ENCODE measurements around the gene TGFB3. TPM values are rescaled to one million over a fixed set of nuclear protein-coding genes. Genes with fewer than 3 reads are reported as not detected.
"Not testable (repeated sequence)": the region's sequence is repeated elsewhere in the genome, so short reads cannot be mapped to it uniquely, and the experiment has no call there.

Gene TGFB3
- 0.53 and 9.8 TPM in 2 replicates for total RNA-seq

DNA sequence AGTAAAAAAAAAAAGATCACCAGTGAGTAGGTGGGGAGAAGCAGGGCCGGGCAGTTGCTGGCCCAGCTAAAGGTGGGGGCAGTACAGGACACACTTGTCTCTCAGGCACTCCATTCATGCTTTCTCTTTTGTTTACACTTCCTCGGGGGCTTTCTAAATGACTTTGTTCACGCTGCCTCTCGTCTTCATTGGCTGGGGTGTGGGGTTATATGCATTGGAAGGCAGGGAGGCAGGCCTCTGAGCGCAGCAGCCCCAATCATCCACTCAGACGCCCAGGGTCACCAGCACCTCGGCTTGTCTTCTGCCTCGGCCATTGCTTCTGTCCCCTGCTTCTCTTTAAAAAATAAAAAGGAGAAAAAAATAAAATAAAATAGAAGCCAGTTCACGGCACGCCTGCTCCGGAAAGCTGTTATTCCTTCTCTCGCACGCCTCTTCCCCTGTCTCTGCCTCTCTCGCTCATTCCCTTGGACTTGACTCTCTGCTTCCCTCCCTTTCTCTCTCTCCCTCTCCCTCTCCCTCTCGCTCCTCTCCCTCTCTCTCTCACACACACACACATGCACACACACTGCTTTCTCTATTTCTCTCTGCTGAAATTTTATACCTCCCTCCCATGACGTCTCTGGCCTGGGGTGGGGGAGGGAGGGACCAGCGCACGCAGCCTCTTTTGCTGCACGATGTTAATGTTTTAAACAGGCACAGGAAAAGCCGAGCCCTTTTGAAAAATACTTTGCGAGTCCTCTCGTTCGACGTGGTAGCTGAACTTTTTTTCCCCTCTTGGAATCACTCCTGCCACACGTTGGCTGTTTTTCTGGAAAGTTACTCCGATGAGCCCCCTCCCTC is at the start of gene TGFB3:
TSS of gene TGFB3 (minus strand) at position 570 of the 840 bp plus-strand sequence. CDS start 1,102 bp downstream, outside the sequence.
- DNase-seq (ENCODE audit: extremely low read depth, low read depth, low spot score) = no peak

DNA sequence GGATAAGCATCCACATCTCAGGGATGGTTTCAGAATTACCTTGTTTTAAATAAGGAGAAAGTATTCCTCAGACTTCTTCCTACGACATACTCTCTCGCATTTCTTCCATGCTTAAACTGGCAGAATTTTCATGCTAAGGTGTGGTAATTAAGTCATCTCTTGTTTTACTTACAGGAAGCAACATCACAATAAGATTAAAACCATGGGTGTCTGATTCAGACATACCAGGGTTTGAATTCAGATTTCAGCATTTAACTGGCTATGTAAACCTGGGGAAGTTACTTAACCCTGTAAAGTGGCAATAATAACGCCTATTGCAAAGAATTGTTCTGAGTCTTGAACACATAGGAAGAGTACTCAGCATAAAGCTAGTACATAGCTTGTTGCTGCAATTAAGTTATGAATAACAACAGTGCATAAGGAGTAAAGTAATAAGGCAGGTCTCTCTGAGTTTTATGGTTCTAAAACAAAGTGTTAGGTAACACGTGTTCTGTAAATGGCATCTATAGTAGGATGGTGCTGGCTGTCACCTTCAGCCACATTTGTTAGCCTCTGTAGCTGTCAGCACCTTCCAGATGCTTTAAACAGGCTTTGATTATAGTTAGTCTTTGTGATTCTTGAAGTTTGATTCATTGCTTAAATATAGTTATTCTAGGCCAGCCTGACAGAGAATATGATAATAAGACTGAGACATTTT is 42.6 kb upstream of the TGFB3 start:
- DNase-seq (ENCODE audit: extremely low read depth, low read depth, low spot score) = no peak

DNA sequence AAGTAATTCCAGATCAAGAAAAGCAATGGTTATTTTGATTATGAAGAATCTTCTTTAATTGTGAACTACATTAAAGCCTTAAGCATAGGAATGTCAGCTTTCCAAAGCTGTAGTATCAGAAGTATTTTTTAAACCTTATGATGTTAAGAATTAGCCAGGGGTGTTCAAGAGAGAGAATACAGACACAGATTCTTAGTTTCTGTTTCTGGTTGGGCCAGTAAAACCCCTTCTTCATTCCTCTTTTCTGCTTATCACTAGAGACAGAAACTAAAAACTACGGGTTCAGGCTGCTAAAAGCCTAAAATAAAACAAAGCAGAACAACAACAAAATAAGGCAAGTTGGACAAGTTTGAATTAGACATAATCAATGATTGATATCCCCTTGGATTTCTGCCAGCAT is 42.0 kb upstream of the TGFB3 start:
- no peak for DNase-seq (ENCODE audit: extremely low read depth, low read depth, low spot score)

DNA sequence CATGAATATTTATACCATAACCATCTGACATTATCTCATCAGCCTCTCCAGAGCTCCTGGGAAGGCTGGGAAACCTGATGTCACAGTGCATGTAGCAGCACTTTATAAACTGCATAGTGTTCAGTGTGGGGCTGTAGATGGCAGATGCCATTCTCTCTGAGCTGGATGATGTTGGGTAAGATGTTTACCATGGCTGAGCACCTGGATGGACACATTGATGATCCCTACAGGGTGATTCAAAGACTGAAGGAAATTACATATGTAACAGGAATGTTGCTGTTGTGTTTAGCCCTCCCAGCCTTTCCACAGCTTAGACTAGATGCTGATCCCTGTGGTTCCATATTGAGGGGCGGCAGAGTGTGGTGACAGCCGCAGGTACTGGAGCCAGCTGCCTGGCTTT is 41.2 kb upstream of the TGFB3 start:
- no peak for DNase-seq (ENCODE audit: extremely low read depth, low read depth, low spot score)

DNA sequence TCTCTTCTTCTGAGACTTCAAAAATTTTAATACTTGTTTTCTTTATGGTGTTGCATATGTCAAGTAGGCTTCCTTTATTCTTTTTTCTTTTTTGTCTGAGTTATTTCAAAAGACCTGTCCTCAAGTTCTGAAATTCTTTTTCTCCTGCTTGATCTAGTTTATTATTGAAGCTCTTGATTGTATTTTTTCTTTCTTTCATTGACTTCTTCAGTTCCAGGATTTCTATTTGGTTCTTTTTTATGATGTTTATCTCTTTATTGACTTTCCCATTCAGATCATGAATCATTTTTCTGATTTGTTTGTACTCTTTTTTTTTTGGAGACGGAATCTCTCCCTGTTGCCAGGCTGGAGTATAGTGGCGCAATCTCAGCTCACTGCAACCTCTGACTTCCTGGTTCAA is 37.9 kb upstream of the TGFB3 start:
- DNase-seq (ENCODE audit: extremely low read depth, low read depth, low spot score) = no peak

DNA sequence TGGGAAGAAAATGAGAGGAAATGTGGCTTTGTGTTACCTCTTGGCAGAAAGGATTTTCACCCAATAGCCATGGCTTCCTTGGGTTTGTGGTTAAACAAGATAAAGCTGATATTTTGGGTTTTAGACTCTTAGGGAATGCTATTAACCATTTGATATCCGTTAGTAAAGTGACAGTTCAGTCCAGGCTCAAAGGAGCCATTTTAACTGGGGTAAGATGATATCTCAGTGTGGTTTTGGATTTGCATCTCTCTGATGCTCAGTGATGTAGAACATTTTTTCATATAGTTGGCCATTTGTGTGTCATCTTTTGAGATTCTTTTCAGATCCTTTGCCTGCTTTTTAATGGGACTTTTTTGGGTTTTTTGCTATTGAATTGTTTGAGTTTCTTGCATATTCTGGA is 33.9 kb upstream of the TGFB3 start:
- no peak for DNase-seq (ENCODE audit: extremely low read depth, low read depth, low spot score)

DNA sequence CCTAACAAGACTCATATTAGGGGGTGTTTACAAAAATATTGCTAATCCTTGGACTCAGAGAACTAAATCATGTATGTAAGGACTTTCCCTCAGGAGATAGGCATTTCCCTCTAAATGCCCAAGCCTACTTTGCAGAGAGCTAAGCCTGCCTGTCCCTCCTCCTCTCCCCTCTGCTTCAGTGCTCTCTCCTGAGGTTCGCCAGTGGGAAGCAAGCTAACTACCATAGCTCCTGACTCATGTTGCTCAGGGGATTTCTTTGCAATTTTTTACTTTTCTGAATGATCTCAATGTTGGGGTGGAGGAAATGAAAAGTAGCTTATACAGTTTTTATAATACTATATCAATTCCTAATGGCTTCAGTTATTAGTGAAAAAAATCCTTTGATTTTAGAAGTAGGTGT is 33.4 kb upstream of the TGFB3 start:
- no peak for DNase-seq (ENCODE audit: extremely low read depth, low read depth, low spot score)

DNA sequence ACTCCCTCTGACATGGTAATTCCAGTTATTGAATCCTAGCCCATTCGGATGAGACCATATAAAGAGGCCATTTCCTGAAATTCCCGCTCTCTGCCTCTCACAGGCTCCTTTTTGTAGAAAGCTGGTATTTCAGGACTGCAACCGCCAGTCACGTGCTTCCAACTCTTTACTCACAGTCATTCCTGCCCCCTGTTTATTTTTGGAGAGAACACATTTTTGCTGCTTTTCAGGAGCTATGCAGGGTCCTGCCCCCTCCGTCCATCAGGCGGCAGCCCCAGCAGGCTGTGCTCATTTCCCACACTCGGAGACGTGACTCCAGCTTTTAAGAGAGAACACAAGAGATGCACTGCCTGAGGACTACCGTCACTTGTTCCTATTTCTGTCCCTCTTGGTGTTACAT is 30.6 kb upstream of the TGFB3 start:
- no peak for DNase-seq (ENCODE audit: extremely low read depth, low read depth, low spot score)

DNA sequence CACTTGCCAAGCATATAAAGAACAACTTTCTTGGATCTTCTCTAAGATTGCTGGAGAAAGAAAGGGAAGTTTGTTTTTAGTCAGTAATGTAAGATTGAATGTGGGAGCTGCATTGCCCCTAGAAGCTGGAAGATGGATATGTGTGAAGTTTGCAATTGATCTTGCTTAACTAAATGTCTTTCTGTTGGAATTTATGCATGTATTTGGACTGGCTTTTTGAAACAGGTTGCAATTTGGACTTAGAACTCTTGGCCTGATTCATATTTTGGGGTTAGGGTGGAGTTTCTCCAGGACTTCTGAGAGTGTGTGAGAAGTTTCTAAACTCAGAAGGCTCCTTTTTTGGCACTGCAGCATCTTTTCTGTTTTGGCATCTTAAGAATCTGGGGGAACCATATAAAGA is 30.1 kb upstream of the TGFB3 start:
- no peak for DNase-seq (ENCODE audit: extremely low read depth, low read depth, low spot score)

DNA sequence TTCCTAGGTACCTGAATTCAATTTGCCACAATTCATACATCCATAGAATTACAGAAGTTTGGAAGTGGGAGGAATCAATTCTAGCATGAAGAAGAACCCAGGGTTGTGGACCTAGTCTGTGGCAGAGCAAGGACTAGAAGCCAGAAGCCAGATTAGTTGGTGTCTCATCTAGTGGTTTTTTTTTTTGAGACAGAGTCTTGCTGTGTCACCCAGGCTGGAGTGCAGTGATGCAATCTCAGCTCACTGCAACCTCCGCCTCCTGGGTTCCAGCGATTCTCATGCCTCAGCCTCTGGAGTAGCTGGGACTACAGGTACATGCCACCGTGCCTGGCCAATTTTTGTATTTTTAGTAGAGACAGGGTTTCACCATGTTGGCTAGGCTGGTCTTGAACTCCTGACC is 27.8 kb upstream of the TGFB3 start:
- DNase-seq (ENCODE audit: extremely low read depth, low read depth, low spot score) = not testable (repeated sequence)

DNA sequence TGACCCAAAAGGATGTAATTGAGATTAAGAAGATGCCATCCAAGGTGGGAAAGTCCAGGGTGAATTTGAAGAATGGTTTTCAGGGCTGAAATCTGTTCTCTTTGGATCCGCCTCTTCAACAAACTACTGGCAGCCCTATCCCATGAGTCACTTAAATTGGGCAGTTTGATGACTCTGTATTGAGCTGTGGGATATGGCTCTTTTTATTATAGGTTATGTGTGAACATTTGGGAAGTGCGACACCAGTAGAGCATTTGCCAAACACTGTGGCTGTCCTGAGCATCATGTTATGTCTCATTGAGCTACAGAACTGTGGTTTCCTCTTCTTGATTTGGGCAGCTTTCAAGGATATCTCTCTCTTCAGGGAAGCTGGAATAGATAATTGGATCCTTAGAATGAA is 26.1 kb upstream of the TGFB3 start:
- no peak for DNase-seq (ENCODE audit: extremely low read depth, low read depth, low spot score)

DNA sequence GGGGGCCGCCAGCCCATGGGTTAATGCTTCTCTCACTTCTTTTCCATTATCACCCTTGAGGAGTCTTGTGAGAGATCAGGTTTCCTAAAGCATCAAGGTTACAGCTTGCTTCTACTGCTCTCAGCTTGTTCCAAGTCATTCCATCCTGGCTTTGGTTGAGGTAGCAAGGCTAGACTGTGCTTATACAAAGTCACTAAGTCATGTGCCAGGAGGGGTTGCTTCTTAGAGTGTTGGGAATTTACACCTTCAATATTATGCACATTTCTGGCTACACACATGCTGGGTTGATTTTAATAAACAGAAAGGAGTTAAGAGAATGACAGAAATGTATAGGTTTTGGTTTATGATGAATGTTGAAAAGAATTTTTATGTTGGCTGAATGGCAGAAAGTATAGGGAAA is 25.6 kb upstream of the TGFB3 start:
- no peak for DNase-seq (ENCODE audit: extremely low read depth, low read depth, low spot score)

DNA sequence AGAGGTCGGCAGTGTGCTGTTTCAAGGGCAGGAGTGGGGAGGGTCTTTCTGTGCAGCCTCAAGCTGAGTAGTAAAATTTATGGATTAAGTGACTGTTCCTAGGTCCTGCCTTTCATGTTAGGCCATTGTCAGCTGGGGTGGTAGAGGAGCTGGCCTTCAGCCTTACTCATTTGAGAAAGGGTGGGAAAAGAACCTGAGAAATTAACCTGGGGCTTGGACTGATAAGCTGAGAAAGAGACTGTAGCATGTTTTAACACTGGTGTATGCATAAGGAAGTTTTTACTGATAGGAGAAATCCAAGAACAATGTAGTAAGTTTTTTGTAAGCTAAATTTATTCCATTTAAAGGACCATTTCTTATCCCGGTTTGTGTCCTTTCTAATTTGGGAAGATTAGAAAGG is 24.5 kb upstream of the TGFB3 start:
- DNase-seq (ENCODE audit: extremely low read depth, low read depth, low spot score) = no peak

DNA sequence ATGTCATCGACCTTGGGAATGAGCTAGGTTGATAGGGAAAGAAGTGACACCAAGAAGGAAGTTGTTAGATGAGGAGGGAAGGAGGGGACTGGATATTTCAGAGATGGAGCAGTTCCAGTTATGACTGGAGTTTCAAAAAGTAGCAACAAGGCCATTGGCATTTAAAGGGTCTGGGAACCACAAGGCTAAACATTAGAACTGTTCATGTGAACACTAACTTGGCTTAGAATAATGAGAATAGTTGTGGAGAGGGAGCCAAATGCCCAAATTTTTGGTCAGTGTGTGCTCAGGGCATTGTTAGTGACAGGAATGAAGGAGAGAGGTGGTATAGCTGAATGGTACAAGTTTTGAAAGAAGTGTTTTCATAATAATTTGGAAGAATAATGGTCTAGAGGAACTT is 20.6 kb upstream of the TGFB3 start:
- DNase-seq (ENCODE audit: extremely low read depth, low read depth, low spot score) = no peak

DNA sequence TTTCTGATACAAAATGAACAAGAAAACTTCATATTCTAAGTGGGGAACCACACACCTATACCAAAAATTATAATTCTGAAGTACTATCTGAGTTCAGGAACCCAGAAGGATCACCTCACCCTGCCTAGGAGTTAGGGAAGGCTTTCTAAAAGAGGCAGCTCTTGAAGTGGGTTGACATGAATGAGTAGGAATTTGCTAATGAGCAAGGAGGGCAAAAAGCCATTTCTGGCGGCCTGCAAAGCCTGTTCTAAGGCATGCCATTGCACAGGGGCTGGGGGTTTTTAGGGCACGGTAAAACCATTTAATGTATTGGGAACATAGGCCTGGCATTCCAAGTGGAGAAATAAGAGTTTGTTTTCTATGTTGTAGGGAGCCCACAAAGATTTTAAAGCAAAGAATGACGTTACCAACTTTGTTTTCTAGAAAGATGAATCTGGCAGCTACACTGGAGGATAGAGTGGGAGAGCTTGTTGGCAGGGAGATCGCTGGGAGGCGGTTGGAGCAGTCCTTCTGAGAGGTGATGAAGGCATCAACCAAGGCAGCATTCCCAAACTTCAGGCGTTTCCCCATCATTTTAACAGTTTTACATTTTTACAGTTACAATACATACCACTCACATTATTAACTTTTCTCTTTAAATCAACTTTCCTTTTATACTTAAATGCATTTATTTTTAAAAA is 17.9 kb upstream of the TGFB3 start:
- no peak for DNase-seq (ENCODE audit: extremely low read depth, low read depth, low spot score)

DNA sequence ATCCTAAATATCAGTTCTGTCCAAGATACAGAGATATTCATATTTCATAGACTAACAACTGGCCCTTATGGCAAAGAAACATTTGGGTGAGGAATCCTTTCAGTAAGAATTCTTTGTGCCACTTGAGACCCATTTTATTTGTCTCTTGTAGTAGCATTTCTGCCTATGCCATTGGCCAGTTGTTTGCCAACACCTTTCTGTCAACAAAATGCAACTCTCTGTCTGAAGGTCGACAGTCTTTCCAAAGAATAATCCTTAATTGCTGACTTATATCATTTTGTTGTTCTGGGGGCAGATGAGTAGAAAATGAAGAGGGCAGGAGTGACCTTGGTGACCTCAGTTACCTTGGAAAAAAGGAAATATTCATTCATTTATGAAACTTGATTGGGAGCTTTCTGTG is 14.7 kb upstream of the TGFB3 start:
- DNase-seq (ENCODE audit: extremely low read depth, low read depth, low spot score) = no peak

DNA sequence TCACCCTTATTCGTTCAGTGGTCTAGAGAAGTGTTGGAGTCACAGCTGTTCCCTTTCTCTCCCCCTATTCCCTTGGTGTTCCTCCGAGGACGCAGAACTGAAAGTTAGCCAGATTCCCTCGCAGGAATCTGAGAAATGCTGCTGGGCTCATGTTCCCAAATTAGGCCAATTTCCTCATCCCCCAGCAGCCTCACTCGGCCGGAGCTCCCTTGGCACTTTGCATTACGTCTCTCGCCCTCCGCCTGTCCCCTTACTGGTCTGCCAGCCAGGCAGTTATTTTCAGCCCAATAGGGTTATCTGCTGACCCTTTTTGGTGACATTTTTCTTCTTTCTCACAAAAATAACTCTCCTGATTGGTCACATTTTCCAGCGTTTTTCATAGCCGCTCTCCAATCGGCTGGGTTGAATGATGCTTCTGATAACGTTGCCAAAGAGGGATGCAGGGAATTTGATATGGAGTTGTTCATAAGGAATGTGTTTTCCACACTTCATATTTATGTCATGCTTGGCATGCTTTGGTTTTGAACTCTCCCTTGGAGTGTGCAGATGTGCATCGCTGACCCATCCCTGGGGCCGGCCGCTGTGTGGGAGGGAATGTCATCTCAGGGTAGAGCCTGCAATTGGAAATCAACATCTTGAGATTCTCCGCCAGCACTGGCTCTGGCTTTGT is 13.7 kb upstream of the TGFB3 start:
- no peak for DNase-seq (ENCODE audit: extremely low read depth, low read depth, low spot score)

DNA sequence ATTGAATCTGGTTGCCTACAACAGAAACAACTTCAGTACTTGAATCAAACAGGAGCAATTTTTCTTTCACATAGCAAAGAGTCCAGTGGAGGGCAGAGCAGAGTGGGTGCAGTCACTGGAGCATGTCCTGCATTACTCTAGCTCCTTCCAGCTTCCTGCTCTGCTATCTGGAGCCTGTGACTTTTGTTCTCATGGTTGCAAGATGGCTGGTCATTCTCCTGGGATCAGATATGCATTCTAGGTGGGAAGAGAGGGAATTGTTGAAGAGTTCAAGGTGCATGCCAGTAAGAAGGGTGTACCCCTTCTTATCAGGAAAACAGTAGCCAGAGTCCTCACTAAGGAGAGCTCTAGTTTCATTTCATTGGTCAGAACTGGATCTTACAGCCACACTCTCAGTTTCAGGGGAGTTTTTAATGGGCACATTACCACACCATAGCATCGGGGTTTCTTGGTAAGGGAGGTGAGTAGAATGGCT is 11.8 kb upstream of the TGFB3 start:
- DNase-seq (ENCODE audit: extremely low read depth, low read depth, low spot score) = no peak

DNA sequence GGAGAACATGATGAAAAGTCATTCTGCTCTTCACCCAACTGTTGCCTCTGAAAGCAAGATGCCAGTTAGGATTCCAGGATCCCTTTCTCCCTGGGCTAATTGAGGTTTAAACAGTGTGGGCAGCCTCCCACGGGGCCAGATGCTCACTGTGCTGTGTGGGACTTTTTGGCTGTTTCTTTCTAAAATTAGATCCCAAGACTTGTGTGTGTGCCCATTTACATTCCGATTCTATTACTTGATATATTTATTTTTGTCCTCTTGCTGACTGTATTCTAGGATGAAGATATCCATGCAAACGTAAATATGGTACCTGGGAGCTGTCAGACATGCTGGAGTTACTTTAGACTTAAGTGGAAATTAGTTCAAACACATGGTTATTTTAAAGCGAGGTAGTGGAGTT is 10.0 kb upstream of the TGFB3 start:
- DNase-seq (ENCODE audit: extremely low read depth, low read depth, low spot score) = no peak

DNA sequence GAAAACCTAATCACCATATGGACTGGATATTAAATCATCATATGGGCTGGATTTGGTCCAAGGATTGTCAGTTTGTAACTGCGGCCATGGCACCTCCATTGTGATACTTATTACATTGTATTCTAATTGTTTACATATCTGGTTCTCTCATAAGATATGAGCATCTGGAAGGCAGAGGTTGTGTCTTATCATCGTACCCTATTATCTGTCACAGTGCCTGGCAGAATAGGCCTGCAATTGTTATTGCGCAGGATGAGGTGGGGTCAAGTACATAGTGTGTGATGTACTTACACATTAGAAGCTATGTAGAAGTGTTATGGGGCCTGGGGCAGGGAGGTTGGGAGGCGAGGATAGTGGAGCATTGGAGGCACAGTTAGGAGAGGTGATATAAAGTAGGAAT is 8.5 kb upstream of the TGFB3 start:
- DNase-seq (ENCODE audit: extremely low read depth, low read depth, low spot score) = no peak

DNA sequence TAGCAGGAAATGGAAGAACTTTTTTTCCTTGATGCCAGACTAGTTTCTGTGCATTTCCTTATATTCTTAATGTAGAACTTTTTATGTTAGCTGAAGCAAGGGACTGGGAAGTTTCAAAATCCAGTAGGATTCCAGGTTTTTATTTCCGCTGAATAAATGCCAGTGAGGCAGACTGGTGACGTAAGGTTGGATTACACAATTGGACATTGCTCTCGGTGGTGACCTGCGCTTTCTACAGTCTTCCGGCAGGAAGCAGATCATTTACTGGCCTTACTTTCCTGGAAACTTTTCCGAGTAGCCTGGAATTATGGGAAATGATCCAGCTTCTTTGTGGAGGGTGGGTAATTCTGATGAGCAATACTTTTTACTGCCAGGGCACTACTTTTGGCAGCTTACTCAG is 7.3 kb upstream of the TGFB3 start:
- peak; percentile 91 for DNase-seq (ENCODE audit: extremely low read depth, low read depth, low spot score)
